HepG2 (cell line): Measurements from ENCODE around the gene CD6. TPM values are rescaled to one million over a fixed set of nuclear protein-coding genes. Genes with fewer than 3 reads are reported as not detected.

Experiments
- ATAC-seq: fragments of 200-7000 bp; cut with Tn5 transposase; 3 replicates; pipeline ENCODE4 v1.9.1; 2020; ENCODE audit warnings: mild to moderate bottlenecking, moderate library complexity
- BruUV-seq: library from RNA; stranded (reverse); fragments of 400-500 nt; replicated peaks from 2 replicates; lab custom pipeline; 2021; lab: Mats Ljungman, UMichigan
- CTCF ChIA-PET: fragments of 300-600 bp; formaldehyde crosslinking; extraction: SDS; loops from one replicate; lab custom pipeline; 2021; ENCODE audit warnings: low total read pairs, inconsistent platforms, low intra/inter-chr PET ratio; lab: Yijun Ruan, JAX
- POLR2A ChIA-PET: fragments of 350-600 bp; sonication (Branson Sonifier 250); formaldehyde crosslinking; loops from one replicate; lab custom pipeline; 2020; ENCODE audit warnings: antibody characterized with exemption, inconsistent platforms; lab: Yijun Ruan, JAX
- DNase-seq: peaks from one replicate; pipeline ENCODE4 v3.0.0-alpha.2; 2015; ENCODE audit warnings: low spot score
- FAIRE-seq: peaks from 3 replicates; lab custom pipeline; 2011; peaks lifted over from hg19 to GRCh38; lab: Jason Lieb, UNC
- H2AFZ ChIP-seq: one replicate; pipeline ENCODE4 v1.6.1; 2011; ENCODE audit warnings: low read length, inconsistent platforms
- H3K27ac ChIP-seq: fragments of 300-600 bp; 3 replicates; pipeline ENCODE4 v1.8.0; 2011; ENCODE audit warnings: mixed run types, mild to moderate bottlenecking, mixed read lengths, low read length, inconsistent platforms; ENCODE audit not compliant: insufficient read depth; ENCODE audit errors: extremely low read length
- H3K27me3 ChIP-seq, 2 experiments: fragments of 200-600 bp in 1 of 2; 2 replicates in 1 of 2; 3 replicates in 1 of 2; pipeline versions ENCODE4 v1.6.0 to v1.8.0; 2011; ENCODE audit warnings: low read length in 2 of 2, mild to moderate bottlenecking in 2 of 2, moderate library complexity in 2 of 2, inconsistent platforms in 1 of 2; ENCODE audit not compliant: insufficient read depth in 2 of 2, control insufficient read depth in 1 of 2
- H3K36me3 ChIP-seq, 2 experiments: fragments of 200-600 bp in 1 of 2; replicated peaks in 1 of 2; 2 replicates in 1 of 2; 3 replicates in 1 of 2; pipeline versions ENCODE4 v1.5.1 to v1.8.0; 2011; ENCODE audit warnings: low read length in 2 of 2, inconsistent platforms in 1 of 2; ENCODE audit not compliant: insufficient read depth in 2 of 2, control insufficient read depth in 1 of 2
- H3K4me1 ChIP-seq: 2 replicates; pipeline ENCODE4 v1.5.1; 2012; ENCODE audit warnings: low read length, inconsistent platforms; ENCODE audit not compliant: insufficient read depth
- H3K4me2 ChIP-seq: 2 replicates; pipeline ENCODE4 v1.6.0; 2011; ENCODE audit warnings: low read depth, low read length, inconsistent platforms
- H3K4me3 ChIP-seq, 3 experiments: fragments of 200-600 bp in 1 of 3; sonication (generic), shearing (Covaris generic) in 1 of 3; replicated peaks in 1 of 3; 2 replicates each; pipeline ENCODE4 v1.5.1; 2011 to 2016; ENCODE audit warnings: low read length in 3 of 3, inconsistent platforms in 2 of 3, low read depth in 2 of 3, mild to moderate bottlenecking in 2 of 3, control low read depth in 1 of 3, mixed read lengths in 1 of 3; ENCODE audit not compliant: insufficient read depth in 1 of 3
- H3K79me2 ChIP-seq: one replicate; pipeline ENCODE4 v1.6.1; 2011; ENCODE audit warnings: low read length, inconsistent platforms; ENCODE audit not compliant: insufficient read depth
- H3K9ac ChIP-seq: 2 replicates; pipeline ENCODE4 v1.6.0; 2011; ENCODE audit warnings: mild to moderate bottlenecking, low read depth, low read length, inconsistent platforms; ENCODE audit not compliant: insufficient read depth
- H3K9me3 ChIP-seq: 2 replicates; pipeline ENCODE4 v1.5.1; 2012; ENCODE audit warnings: mild to moderate bottlenecking, low read length
- H4K20me1 ChIP-seq: 2 replicates; pipeline ENCODE4 v1.6.0; 2011; ENCODE audit warnings: inconsistent platforms, mild to moderate bottlenecking, low read length, moderate library complexity; ENCODE audit not compliant: insufficient read depth
- ATF7-NPFF ChIP-seq: sonication (generic); formaldehyde crosslinking; IDR thresholded peaks from 2 replicates; pipeline ENCODE4 v1.8.1; 2023; ENCODE audit warnings: mild to moderate bottlenecking, low read depth, missing genetic modification reagents, moderate library complexity
- CEBPZ ChIP-seq: IDR thresholded peaks from 2 replicates; pipeline ENCODE4 v1.6.1; 2012; ENCODE audit warnings: low read length, improper control_type of control experiment
- ELK4 ChIP-seq: sonication (generic); formaldehyde crosslinking; IDR thresholded peaks from 2 replicates; pipeline ENCODE4 v1.9.0; 2021; ENCODE audit warnings: missing genetic modification reagents, borderline replicate concordance
- EP300 ChIP-seq, 3 experiments: sonication (generic) in 1 of 3; formaldehyde crosslinking in 1 of 3; IDR thresholded peaks; 2 replicates each; pipeline versions ENCODE4 v1.5.1 to v1.6.1; 2011 to 2020; ENCODE audit warnings: low read depth in 2 of 3, low read length in 2 of 3, borderline replicate concordance in 1 of 3, improper control_type of control experiment in 1 of 3, mild to moderate bottlenecking in 1 of 3, missing genetic modification reagents in 1 of 3, moderate library complexity in 1 of 3
- ISL2 ChIP-seq: sonication (generic); formaldehyde crosslinking; IDR thresholded peaks from 2 replicates; pipeline ENCODE4 v1.5.0; 2020; ENCODE audit warnings: missing genetic modification reagents
- KMT2A ChIP-seq: sonication (generic); formaldehyde crosslinking; IDR thresholded peaks from 2 replicates; pipeline ENCODE4 v1.4.0; 2020; ENCODE audit warnings: missing genetic modification reagents
- SIN3A ChIP-seq: IDR thresholded peaks from 2 replicates; pipeline ENCODE4 v1.6.1; 2011; ENCODE audit warnings: low read depth, mild to moderate bottlenecking, control low read depth, low read length, borderline replicate concordance
- SOX5 ChIP-seq: IDR thresholded peaks from 2 replicates; pipeline ENCODE4 v1.6.1; 2016; ENCODE audit warnings: borderline replicate concordance
- SOX6 ChIP-seq, 2 experiments: fragments of 450-650 bp in 1 of 2; sonication (generic) in 1 of 2; formaldehyde crosslinking in 1 of 2; IDR thresholded peaks; 2 replicates each; pipeline versions ENCODE4 v1.4.0 to v1.6.1; 2017 to 2020; ENCODE audit warnings: antibody characterized with exemption in 1 of 2, mild to moderate bottlenecking in 1 of 2, missing genetic modification reagents in 1 of 2
- WGBS: methylation state at CpG from one replicate; pipeline ENCODE4 v1.1.6; 2017; ENCODE audit warnings: low lambda C conversion rate; 5-methylcytosine and 5-hydroxymethylcytosine counted together
- in situ Hi-C: cut with HindIII; loops from 2 replicates; pipeline ENCODE4 v1.10.0; 2017; ENCODE audit warnings: low pct_unique_long_range_greater_than_20kb; ENCODE audit not compliant: extremely low pct_ligation_motif_present
- intact Hi-C: fragments of 100-400 bp; cut with micrococcal nuclease; formaldehyde crosslinking; loops from one replicate; pipeline ENCODE4 v1.10.0; 2022; ENCODE audit not compliant: unreplicated experiment
- polyA plus RNA-seq, 8 experiments: library from polyadenylated mRNA; depleted of rRNA in 3 of 8; stranded (reverse) in 7 of 8; unstranded in 1 of 8; fragments of >200 nt; fragmentation: Illumina TruSeq in 4 of 8; extraction: Trizol in 4 of 8; gene quantifications; 2 replicates each; pipeline versions ENCODE4 v1.2.1 to v1.2.3, GENCODE V29; 2011 to 2016; ENCODE audit warnings: low read depth in 4 of 8, missing spikeins in 1 of 8, mixed read lengths in 1 of 8; ENCODE audit not compliant: insufficient read depth in 1 of 8
- total RNA-seq, 5 experiments: library from RNA; depleted of rRNA; stranded (reverse); fragments of >200 nt; fragmentation: Illumina TruSeq; extraction: Trizol; gene quantifications; 2 replicates each; pipeline ENCODE4 v1.2.3, GENCODE V29; 2016; ENCODE audit warnings: low read depth in 1 of 5

Gene CD6
- total and polyA plus RNA-seq, 2 of the 13 experiments (the other 11 are each of a cell fraction or from before 2014, with no cell fraction given): not detected

GRCh38 chr11:61033417-61033816, 61.9 kb downstream of the CD6 start (continued):
- TF ChIP-seq ELK4 (CRISPR knock-in tag) (no peak), SIN3A (no peak), KMT2A (no peak), CEBPZ (no peak)
- TF ChIP-seq, all 625 proteins: peak for 0

- 32% methylated on average over 3 of the region's 4 CpGs for WGBS
- BruUV-seq: no TSS peak
- Histone ChIP-seq H3K9ac (no peak overlapping the region), H3K4me1 (no peaks in the 10 kb centered on the region), H3K27me3 (peaks cover 3 to 44% of the 10 kb centered on the region in 2 experiments; a peak in 3 of 5 replicates), H4K20me1 (no peaks in the 10 kb centered on the region), H3K36me3 (no peaks in the 10 kb centered on the region), H3K27ac (no peak overlapping the region), H3K4me2 (no peak overlapping the region), H3K79me2 (no peaks in the 10 kb centered on the region), H3K9me3 (no peaks in the 10 kb centered on the region), H2AFZ (no peak overlapping the region), H3K4me3 (no peak overlapping the region)
- ATAC-seq: no peak
- in situ Hi-C loops (no loop called here), intact Hi-C loops (no loop called here)
- ChIA-PET POLR2A (no interaction called here), CTCF (no interaction called here)
- no peak for TF ChIP-seq SOX5 (CRISPR knock-in tag)
- TF ChIP-seq EP300 (IDR thresholded peaks at IDR 0.05; ENCODE audit: low read depth in 2 of 2, low read length in 2 of 2): no peak
- no peak for TF ChIP-seq EP300 (CRISPR knock-in tag; IDR thresholded peaks at IDR 0.05; ENCODE audit: borderline replicate concordance)
- no peak for TF ChIP-seq SOX6 (IDR thresholded peaks at IDR 0.05)
- TF ChIP-seq SOX6 (CRISPR knock-in tag; IDR thresholded peaks at IDR 0.05): no peak
- TF ChIP-seq ATF7-NPFF (CRISPR knock-in tag): no peak
- no peak for TF ChIP-seq ISL2 (CRISPR knock-in tag)
- FAIRE-seq: no peak
- DNase-seq: no peak
Observed at GRCh38 chr11:61034111-61034510, 62.6 kb downstream of the CD6 start.
